GM21528 (cell line): ENCODE results near the gene TNRC6A.
"Not testable (repeated sequence)": the region's sequence is repeated elsewhere in the genome, so short reads cannot be mapped to it uniquely, and the experiment has no call there.

ENCODE experiments used
- ATAC-seq: cut with Tn5 transposase; IDR thresholded peaks from one replicate; pipeline ENCODE4 v1.9.1; 2021; ENCODE audit warnings: mild to moderate bottlenecking, moderate library complexity; ENCODE audit not compliant: unreplicated experiment, low FRiP score

The TNRC6A gene

GRCh38 chr16:24807301-24807700 is 77.8 kb downstream of the TNRC6A start:
- no peak for ATAC-seq

DNA sequence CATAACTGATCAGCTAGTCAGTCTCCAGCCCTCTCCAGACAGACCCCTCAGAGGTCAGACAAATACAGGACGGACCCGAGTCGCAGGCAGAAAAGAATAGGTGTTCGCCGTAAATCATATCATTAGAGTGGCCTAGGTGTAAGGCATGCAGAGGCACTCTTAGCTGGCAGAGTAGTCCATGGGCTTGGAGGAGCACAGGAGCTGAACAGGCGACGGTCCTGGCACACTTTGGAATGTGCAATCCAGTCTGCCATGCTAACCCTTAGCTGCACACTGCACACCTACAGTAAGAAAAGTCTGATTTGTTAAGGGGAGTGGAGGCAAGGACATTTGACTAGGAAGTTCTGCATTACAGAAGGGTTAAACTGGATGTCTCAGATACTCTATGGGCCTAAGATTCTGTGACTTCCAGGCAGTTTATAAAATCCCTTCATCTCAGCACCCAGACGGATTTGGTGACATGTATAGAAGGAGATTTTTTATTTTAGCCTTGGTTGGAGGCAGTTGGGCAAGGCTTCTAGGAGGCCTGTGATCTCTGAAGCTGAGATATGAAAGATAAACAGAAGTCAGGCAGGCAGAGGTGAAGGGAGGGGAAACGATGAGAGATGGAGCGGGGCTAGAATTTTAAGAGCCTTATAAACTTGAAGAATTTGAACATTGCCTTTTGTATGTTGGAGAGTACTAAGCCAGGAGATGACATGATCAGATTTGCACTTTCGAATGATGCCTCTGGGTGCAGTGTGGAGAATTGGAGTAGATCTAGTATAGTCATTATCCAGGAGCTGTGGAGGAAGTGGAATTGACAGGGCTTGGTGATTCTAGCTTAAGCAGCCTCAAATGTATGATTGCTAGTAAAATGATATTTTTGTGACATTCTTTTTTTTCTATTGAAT is 81.7 kb downstream of the TNRC6A start:
- ATAC-seq, result no peak

- ATAC-seq, result not testable (repeated sequence)
Measured at GRCh38 chr16:24812813-24813212, 83.4 kb downstream of the TNRC6A start.

GRCh38 chr16:24815021-24815420 is 85.6 kb downstream of the TNRC6A start:
- ATAC-seq, result no peak

DNA sequence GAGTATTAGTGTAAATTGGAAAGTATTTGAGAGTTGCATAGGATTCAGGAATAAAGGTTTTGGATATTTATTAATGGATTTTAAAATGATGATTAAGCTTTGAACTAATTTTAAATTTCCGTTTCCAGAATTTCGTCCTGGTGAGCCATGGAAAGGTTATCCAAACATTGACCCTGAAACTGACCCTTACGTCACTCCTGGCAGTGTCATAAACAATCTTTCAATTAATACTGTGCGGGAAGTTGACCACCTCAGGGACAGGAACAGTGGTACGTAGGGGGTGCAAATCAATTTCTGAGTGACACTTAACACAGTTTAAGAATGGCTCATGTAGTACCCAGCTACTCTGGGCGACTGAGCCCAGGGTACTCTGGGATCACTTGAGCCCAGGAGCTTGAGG is 87.2 kb downstream of the TNRC6A start:
- ATAC-seq, result no peak

GRCh38 chr16:24819462-24820040 is 90.1 kb downstream of the TNRC6A start:
- ATAC-seq, result no peak

DNA sequence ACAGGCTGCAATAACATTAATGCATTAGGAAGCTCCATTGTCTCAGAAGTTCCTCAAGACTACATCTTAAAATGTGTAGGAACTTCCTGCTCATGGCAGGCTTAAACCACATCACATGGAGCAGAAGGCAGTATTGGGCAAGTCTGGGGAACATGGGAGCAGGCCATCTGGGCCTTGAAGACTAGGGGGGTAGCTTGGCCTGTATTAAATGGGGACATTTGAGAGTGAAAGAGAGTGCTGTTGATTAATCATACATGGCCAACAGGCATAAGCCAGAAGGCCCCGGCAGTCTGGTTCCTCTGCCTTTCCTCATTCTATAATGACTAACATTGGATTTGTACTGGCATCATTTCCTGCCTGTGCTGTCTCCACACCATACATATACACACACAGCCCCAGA is 91.1 kb downstream of the TNRC6A start:
- no peak for ATAC-seq

GRCh38 chr16:24821129-24821528 is 91.7 kb downstream of the TNRC6A start:
- ATAC-seq, result no peak

DNA sequence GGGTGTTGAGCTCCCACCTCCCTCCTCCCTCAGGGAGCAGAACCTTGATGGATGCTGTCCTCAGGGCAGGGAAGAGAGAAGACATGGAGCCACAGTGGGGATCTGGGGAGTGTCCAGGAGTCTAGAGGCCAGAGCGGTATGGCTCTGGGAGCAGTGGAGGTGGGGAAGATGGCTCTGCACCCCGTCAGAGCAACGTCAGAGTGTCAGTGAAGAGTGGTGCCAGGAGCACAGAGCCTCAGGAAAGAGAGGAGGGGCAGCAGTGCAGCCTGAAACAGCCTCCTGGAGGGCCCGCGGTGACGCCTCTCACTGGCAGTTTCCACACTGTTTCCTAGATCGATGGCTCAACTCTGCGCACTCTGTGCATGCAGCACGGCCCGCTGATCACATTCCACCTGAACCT is 93.1 kb downstream of the TNRC6A start:
- no peak for ATAC-seq

- ATAC-seq, result no peak
Measured at GRCh38 chr16:24822974-24823373, 93.5 kb downstream of the TNRC6A start.

DNA sequence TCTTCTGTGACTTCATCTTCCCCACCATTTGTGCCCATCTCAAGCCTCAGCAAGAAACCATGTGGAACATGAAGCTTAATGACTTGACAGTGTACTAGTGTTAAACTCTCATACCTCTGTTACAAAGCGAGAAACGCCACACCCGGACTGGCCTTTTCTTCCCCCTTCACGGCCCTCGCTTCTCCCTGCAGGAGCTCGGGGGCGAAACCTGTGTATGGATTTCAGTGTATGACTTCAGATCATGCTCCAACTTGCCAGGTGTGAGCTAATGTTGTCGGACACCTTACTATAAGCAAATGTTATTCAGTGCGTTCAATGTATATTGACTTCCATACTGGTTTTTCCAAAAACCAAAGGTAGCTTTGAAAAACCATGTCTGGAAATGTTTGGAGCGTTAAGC is 96.2 kb downstream of the TNRC6A start:
- no peak for ATAC-seq

- ATAC-seq, result no peak
Measured at GRCh38 chr16:24826096-24826690, 96.7 kb downstream of the TNRC6A start.

DNA sequence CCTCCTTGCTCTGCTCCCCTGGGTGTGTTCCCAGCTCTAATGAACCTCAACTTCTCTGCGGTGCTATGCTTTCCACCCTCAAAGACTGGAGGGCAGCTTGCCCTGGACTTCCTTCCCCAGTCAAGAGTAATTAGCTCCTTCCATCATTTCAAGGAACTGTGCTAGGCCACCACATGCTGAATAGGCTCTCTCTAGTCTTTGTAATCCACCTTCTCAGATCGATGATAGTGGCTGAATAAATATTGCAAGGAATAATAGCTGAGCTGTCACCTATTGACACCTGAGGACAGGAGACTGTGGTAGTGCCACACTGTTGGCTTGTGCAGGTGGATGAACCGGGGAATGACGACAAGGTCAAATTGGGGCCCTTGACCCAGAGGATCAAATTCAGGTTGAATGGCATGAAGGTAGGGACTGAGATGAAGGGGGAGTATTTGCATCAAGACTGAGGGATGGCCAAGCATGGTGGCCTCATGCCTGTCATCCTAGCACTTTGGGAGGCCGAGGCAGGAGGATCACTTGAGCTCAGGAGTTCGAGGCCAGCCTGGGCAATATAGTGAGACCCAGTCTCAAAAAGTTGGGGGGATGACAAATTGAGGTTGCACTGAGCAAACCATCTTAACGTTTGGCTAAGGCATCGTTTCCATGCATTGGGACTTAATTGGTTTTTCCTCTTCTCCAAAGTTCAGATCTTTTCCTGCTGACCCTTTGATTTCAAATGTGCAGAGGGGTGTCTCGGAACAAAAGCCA is 97.5 kb downstream of the TNRC6A start:
- no peak for ATAC-seq

GRCh38 chr16:24829153-24829552 is 99.7 kb downstream of the TNRC6A start:
- ATAC-seq, result no peak

DNA sequence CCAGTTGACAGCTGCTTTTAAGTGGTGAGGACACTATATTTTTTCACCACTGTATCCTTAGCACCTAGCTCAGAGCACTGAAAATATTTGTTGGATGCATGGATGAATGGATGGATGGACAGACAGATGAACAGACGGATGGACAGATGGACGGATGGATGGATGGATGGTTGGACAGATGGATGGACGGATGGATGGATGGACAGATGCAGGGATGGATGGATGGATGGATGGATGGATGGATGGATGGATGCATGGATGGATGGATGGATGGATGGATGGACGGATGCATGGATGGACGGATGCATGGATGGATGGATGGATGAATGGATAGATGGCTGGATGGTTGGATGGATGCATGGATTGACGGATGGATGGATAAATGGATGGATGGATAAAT is 103.9 kb downstream of the TNRC6A start:
- no peak for ATAC-seq

- ATAC-seq, result no peak
Measured at GRCh38 chr16:24834459-24835335, 105.2 kb downstream of the TNRC6A start.

GRCh38 chr16:24836836-24837235 is 107.4 kb downstream of the TNRC6A start:
- ATAC-seq, result no peak

DNA sequence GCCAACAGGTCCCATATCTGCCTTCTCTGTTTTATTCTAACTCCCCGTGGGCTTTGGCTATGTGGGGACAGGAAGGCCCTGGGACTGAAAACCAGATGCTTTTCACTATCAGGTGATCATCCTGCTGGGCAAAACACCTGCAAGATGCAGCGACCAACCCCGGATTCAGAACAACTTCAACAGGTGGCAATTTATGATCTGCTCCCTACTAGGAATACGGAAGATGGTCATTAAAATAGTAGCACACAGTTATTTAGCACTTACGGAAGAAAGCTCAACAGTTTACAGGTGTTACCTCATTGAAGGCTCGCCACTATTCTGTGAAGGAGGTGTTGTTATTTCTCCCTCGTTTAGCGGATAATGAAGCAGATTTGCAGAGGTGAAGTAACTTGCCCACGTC is 108.5 kb downstream of the TNRC6A start:
- ATAC-seq, result no peak

GRCh38 chr16:24838554-24839266 is 109.3 kb downstream of the TNRC6A start:
- no peak for ATAC-seq
